ENCODE data around the gene UBD.
A peak's percentile ranks its signal among the peaks of the same experiment; 100 is the strongest.

Gene UBD

DNA sequence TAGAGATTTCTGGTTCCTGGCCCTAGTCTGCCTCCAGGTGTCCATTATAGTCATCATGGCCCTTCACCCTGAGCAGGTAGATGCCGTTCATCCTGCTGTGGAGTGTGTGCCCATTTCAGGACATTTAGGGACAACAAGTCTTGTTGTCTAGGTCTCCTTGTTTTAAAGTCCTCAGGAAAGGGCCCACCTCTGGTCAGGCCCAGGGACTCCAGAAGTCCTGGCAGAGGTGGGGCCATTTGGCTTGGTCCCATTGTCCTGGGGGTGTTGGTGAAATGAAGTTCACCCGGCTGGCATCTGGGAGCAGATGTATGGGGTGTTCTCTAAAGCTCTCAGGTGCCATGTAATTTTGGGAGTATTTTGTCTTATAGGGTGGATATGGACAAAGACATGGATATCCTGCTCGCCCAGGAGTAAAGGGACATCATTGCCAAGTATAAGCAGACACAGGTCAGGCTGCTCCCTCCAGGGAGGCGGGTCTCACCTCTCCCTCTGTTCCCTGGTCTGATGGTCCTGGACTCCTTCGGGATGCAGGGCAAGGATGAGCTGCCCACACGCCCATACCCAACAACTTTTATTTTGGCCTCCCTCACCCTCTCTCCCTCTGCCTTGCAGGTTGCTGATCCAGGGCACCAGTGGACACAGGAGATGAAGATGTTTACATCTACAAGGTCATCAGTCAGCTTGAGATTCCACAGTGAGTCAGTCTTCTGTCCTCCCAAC lies 40.1 kb downstream of the UBD start:
- in situ Hi-C loops (cut with HindIII; ENCODE audit: low sequenced_read_pairs) = no loop called here
- DNase-seq (ENCODE audit: low read depth) = no peak
- H3K4me3 ChIP-seq (ENCODE audit: low read depth, low read length) = no peak overlapping the region
- TF ChIP-seq, protein P1, sequence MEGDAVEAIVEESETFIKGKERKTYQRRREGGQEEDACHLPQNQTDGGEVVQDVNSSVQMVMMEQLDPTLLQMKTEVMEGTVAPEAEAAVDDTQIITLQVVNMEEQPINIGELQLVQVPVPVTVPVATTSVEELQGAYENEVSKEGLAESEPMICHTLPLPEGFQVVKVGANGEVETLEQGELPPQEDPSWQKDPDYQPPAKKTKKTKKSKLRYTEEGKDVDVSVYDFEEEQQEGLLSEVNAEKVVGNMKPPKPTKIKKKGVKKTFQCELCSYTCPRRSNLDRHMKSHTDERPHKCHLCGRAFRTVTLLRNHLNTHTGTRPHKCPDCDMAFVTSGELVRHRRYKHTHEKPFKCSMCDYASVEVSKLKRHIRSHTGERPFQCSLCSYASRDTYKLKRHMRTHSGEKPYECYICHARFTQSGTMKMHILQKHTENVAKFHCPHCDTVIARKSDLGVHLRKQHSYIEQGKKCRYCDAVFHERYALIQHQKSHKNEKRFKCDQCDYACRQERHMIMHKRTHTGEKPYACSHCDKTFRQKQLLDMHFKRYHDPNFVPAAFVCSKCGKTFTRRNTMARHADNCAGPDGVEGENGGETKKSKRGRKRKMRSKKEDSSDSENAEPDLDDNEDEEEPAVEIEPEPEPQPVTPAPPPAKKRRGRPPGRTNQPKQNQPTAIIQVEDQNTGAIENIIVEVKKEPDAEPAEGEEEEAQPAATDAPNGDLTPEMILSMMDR (IDR thresholded peaks at IDR 0.05; ENCODE audit: low read depth, low read length, missing control alignments) = no peak

DNA sequence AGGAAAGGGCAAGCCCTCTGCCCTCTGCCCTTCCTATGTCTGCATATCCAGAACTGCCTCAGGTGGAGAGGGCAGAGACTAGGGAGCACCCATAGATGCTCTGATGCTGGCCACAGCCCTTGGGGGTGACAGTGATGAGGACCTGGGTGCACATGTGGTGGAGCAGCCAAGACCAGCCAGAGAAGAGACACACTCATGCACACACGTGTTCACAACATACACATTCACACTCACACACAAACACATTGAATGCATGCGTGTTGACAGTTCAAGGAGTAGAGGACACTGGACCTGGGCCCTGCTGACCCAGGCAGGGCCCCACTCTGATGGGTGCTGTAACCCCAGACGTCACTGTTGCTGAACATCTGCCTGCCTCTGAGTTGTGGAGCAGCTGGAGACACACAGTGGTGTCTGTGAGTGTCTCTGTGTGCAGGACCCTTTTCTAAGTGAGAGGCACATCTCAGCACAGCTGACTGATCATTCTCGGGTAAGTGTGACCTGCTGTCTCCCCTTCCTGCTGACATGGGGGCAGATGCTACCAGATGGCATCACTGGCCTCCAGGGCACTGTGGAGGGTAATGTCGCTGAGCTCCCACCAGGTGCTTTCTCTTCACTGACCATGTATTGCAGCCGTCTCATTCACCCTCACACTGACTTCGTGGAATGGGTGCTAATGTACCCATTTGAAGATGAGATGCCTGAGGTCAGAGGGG lies 41.6 kb downstream of the UBD start:
- in situ Hi-C loops (cut with HindIII; ENCODE audit: low sequenced_read_pairs) = no loop called here
- H3K4me3 ChIP-seq (ENCODE audit: low read depth, low read length) = no peak overlapping the region
- TF ChIP-seq, protein P1 (IDR thresholded peaks at IDR 0.05; ENCODE audit: low read depth, low read length, missing control alignments) = no peak
- no peak for DNase-seq (ENCODE audit: low read depth)

DNA sequence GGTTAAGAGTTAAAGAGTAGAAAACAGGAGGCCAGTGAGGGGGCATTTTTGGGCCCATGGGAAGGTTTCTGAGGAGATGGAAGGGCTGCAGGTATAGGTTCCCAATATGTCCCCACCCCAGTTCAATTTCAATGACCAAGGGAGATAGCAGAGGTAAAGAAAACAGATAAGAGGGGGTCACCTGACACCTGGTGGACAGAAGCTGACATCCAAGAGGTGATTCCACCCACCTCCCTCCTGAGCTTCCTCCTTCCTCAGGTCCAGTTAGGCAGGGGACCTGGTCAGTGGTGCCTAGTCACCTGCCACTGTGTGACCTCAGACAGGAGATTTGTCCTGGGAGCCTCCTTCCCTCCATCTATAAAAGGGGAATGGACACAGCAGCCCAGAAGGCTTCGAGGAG lies 42.3 kb downstream of the UBD start:
- TF ChIP-seq, protein P1 (IDR thresholded peaks at IDR 0.05; ENCODE audit: low read depth, low read length, missing control alignments) = no peak
- no peak overlapping the region for H3K4me3 ChIP-seq (ENCODE audit: low read depth, low read length)
- DNase-seq (ENCODE audit: low read depth) = no peak
- in situ Hi-C loops (cut with HindIII; ENCODE audit: low sequenced_read_pairs) = no loop called here

DNA sequence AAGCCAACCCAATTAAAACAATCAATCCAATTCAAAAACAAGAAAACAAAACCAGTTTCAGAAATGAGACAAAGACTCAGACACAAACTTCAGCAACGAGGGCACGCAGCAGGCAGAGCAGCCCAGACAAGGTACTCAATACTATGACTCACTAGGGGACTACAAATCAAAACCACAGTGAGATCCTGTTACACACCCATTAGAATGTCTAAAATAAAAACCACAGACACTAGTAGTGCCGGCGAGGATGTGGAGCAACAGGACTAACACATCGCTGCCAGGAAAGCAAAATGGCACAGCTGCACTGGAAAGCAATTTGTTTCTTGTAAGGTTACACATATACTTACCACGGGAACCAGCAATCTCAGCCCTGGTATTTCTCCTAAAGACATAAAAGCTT lies 43.4 kb downstream of the UBD start:
- H3K4me3 ChIP-seq (ENCODE audit: low read depth, low read length) = no peak overlapping the region
- in situ Hi-C loops (cut with HindIII; ENCODE audit: low sequenced_read_pairs) = no loop called here
- TF ChIP-seq, protein P1 (IDR thresholded peaks at IDR 0.05; ENCODE audit: low read depth, low read length, missing control alignments) = no peak
- peak; percentile 34 for DNase-seq (ENCODE audit: low read depth)

DNA sequence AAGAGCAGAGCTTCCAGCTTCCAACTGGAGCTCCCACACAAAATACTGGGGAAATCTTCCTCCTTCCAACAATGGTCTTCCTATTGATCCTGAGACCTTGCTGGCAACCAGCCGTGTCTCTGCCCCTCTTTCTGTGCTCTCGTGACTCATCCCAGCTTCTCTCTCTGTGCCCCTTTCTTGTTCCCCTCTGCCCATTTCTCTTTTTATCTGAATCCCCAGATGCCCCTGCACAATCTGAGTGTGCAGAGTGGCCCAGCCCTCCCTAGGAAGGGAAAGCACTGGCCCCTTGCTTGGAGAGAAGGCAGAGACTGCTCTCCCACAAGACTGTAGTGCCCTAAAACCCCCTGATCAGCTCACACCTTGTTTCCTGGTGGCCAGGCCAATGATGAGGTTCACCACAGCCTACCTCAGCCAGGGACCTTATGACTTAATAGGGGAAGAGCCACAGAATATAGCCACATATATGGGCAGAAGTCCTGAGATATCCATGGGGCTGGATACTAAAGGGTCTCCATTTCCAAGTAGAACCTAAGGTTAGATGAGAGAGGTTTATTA lies 48.7 kb downstream of the UBD start:
- TF ChIP-seq, protein P1 (IDR thresholded peaks at IDR 0.05; ENCODE audit: low read depth, low read length, missing control alignments) = no peak
- in situ Hi-C loops (cut with HindIII; ENCODE audit: low sequenced_read_pairs) = no loop called here
- DNase-seq (ENCODE audit: low read depth) = no peak

DNA sequence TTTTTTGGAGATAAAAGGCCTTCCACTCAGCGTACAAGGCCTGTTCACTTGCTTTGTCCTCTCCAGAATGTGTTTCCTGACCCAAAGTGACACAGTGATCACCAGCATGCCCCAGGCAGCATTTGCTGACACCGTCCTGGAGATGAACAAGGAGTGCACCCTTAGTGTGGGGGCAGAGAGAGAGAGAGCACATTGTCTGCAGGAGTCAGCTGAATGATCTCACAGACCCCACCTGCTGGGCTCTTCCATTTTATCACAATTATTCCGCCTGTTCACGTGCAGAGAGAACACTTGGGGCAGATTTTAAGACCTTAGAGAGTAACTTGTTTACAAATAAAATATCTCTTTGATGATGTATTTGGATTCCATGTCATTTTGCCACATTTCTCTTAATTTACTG lies 49.3 kb downstream of the UBD start:
- no peak for DNase-seq (ENCODE audit: low read depth)
- H3K4me3 ChIP-seq (ENCODE audit: low read depth, low read length) = no peak overlapping the region
- TF ChIP-seq, protein P1 (IDR thresholded peaks at IDR 0.05; ENCODE audit: low read depth, low read length, missing control alignments) = no peak
- in situ Hi-C loops (cut with HindIII; ENCODE audit: low sequenced_read_pairs) = no loop called here

More for the DNA sequence above, 48.7 kb downstream of the UBD start:
- H3K4me3 ChIP-seq (ENCODE audit: low read depth, low read length) = no peak overlapping the region

All from astrocyte of the cerebellum (primary cell).